Fibroblast of skin of abdomen (primary cell): ENCODE data around the gene SPATA31A7. TPM values are rescaled to one million over a fixed set of nuclear protein-coding genes. Genes with fewer than 3 reads are reported as not detected.
"Not testable (repeated sequence)": the region's sequence is repeated elsewhere in the genome, so short reads cannot be mapped to it uniquely, and the experiment has no call there.

Experiments used
- DNase-seq: peaks from one replicate; pipeline ENCODE4 v3.0.0-alpha.2; 2013
- polyA plus RNA-seq, 2 experiments: library from polyadenylated mRNA; unstranded; fragments of 120-200 nt; gene quantifications; one replicate each; pipeline ENCODE4 v1.2.1, GENCODE V29; 2013; ENCODE audit not compliant: insufficient read length in 2 of 2

The SPATA31A7 gene
- not detected for polyA plus RNA-seq (2013, experiment 1 of 2; ENCODE audit: insufficient read length)
- not detected for polyA plus RNA-seq (2013, experiment 2 of 2; ENCODE audit: insufficient read length)

DNA sequence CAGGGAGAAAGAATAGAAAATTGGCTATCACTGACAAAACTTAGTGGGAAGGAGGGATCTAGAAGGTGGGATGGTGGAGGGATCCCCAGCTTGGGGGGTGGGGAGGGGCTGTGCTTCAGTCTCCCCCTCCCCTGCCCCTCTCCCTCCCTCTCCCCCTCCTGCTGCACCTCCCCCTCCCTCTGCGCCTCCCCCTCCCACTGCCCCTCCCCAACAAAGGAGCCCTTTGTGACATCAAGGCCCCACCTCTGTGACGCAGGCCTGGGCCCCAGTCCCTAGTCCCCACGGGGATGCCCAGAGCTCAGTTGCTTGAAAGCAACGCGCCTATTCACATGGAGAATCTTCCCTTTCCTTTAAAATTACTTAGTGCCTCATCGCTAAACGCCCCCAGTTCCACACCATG lies at the start of gene SPATA31A7:
SPATA31A7 (plus strand) TSS at position 301 of the 400 bp plus-strand sequence; CDS start at position 330, 29 bp downstream.
- DNase-seq = not testable (repeated sequence)

DNA sequence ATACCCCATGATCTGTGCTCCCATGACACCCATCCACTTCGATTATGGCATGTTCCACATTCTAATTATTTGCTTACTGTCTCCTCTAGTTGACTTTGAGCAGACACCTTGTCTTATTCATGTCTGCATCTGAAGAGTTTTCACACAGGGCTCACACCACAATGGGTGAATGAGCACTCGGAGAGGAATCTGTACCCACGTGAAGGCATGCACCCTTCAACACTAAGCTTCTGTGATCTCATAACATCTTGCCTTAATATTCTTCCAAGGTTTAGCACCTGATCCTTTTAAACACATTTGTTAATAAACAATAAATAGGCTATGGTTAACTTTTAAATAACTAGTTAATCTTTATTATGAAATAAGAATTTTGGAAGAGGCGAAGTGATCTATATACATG lies 36.6 kb downstream of the SPATA31A7 start:
- not testable (repeated sequence) for DNase-seq
